Natural killer cell (primary cell): Measurements from ENCODE around the gene CDH23. TPM values are rescaled to one million over a fixed set of nuclear protein-coding genes. Genes with fewer than 3 reads are reported as not detected.

ENCODE experiments used
- ATAC-seq, 3 donors: fragments of 150-1000 bp in 2 of 3; fragments of 200-7000 bp in 1 of 3; cut with Tn5 transposase; 1 replicate in 1 of 3; 2 replicates in 2 of 3; pipeline ENCODE4 v1.10.0; 2021; ENCODE audit warnings: mild to moderate bottlenecking in 2 of 3, moderate library complexity in 2 of 3
- DNase-seq, 2 donors: peaks; one replicate each; pipeline versions ENCODE4 v3.0.0 to v3.0.0-alpha.2; 2013 to 2021; ENCODE audit warnings: mixed read lengths in 1 of 2
- H3K27ac ChIP-seq: one replicate; pipeline ENCODE4 v1.5.1; 2013; ENCODE audit warnings: mild to moderate bottlenecking, low read length
- H3K27me3 ChIP-seq: one replicate; pipeline ENCODE4 v1.6.1; 2013; ENCODE audit warnings: low read length; ENCODE audit not compliant: control insufficient read depth, insufficient read depth
- H3K36me3 ChIP-seq: one replicate; pipeline ENCODE4 v1.6.1; 2013; ENCODE audit warnings: low read length; ENCODE audit not compliant: control insufficient read depth, insufficient read depth
- H3K4me1 ChIP-seq: one replicate; pipeline ENCODE4 v1.6.1; 2013; ENCODE audit warnings: low read length; ENCODE audit not compliant: control insufficient read depth, insufficient read depth
- H3K4me3 ChIP-seq: one replicate; pipeline ENCODE4 v1.5.1; 2013; ENCODE audit warnings: low read length
- H3K9me3 ChIP-seq: one replicate; pipeline ENCODE4 v1.6.1; 2013; ENCODE audit warnings: low read length; ENCODE audit not compliant: control insufficient read depth, insufficient read depth
- H3K27ac Mint-ChIP-seq, 2 donors: one replicate each; pipeline ENCODE4 v1.8.0; 2022; ENCODE audit warnings: mild to moderate bottlenecking in 2 of 2, mixed read lengths in 2 of 2, moderate library complexity in 1 of 2
- H3K27me3 Mint-ChIP-seq, 2 donors: one replicate each; pipeline ENCODE4 v1.8.0; 2022; ENCODE audit warnings: low read depth in 2 of 2, mixed read lengths in 2 of 2
- H3K36me3 Mint-ChIP-seq: one replicate; pipeline ENCODE4 v1.8.0; 2022; ENCODE audit warnings: mixed read lengths
- H3K4me1 Mint-ChIP-seq, 2 donors: one replicate each; pipeline ENCODE4 v1.8.0; 2022; ENCODE audit warnings: mixed read lengths in 2 of 2
- H3K4me3 Mint-ChIP-seq: one replicate; pipeline ENCODE4 v1.8.0; 2022; ENCODE audit warnings: mild to moderate bottlenecking, moderate library complexity, mixed read lengths
- H3K9me3 Mint-ChIP-seq, 2 donors: one replicate each; pipeline ENCODE4 v1.8.0; 2022; ENCODE audit warnings: mixed read lengths in 2 of 2
- CTCF ChIP-seq: fragments of 200-600 bp; IDR thresholded peaks from one replicate; pipeline ENCODE4 v1.8.0; 2022; ENCODE audit warnings: antibody characterized with exemption
- WGBS: methylation state at CpG from one replicate; pipeline ENCODE4 v1.1.7; 2013; ENCODE audit warnings: missing lambda C conversion rate; ENCODE audit not compliant: insufficient coverage; 5-methylcytosine and 5-hydroxymethylcytosine counted together
- intact Hi-C: fragments of 100-400 bp; cut with micrococcal nuclease; formaldehyde crosslinking; loops from one replicate; pipeline ENCODE4 v1.14.2; 2022
- total RNA-seq, 4 donors: library from RNA; stranded (reverse); fragments of 120-200 nt in 1 of 4; gene quantifications; one replicate each; pipeline versions ENCODE4 v1.2.3 to v1.2.4, GENCODE V29; 2013 to 2022

The CDH23 gene
- total RNA-seq, 3 donors from 2014 or later (not counting 1 experiment from before 2014, with no cell fraction given) = 1.2 to 6.0 (median 4.3) TPM

GRCh38 chr10:71595649-71596048 lies 198.9 kb downstream of the CDH23 start:
- ATAC-seq (no peak), DNase-seq (no peak)
- TF ChIP-seq CTCF = no peak
- Mint-ChIP-seq H3K27me3 (peaks cover 0 to 11% of the 10 kb centered on the region in 2 donors), H3K36me3 (no peaks in the 10 kb centered on the region), H3K27ac (no peak overlapping the region), H3K4me1 (no peaks in the 10 kb centered on the region), H3K9me3 (no peaks in the 10 kb centered on the region), H3K4me3 (no peak overlapping the region)
- intact Hi-C loops = no loop called here
- Histone ChIP-seq H3K27me3 (no peaks in the 10 kb centered on the region), H3K36me3 (no peaks in the 10 kb centered on the region), H3K9me3 (no peaks in the 10 kb centered on the region), H3K4me1 (peaks cover 4% of the 10 kb centered on the region), H3K27ac (no peak overlapping the region), H3K4me3 (no peak overlapping the region)
- 84% methylated on average over 7 of the region's 7 CpGs for WGBS

GRCh38 chr10:71596127-71596526 lies 199.4 kb downstream of the CDH23 start:
- H3K9me3 ChIP-seq = no peaks in the 10 kb centered on the region
- H3K4me1 ChIP-seq = peaks cover 4% of the 10 kb centered on the region
- Mint-ChIP-seq H3K4me1 (no peaks in the 10 kb centered on the region), H3K4me3 (no peak overlapping the region), H3K9me3 (no peaks in the 10 kb centered on the region), H3K27me3 (peaks cover 0 to 11% of the 10 kb centered on the region in 2 donors), H3K36me3 (no peaks in the 10 kb centered on the region), H3K27ac (no peak overlapping the region)
- no peak overlapping the region for H3K4me3 ChIP-seq
- ATAC-seq = no peak
- no peak for DNase-seq
- no peaks in the 10 kb centered on the region for H3K27me3 ChIP-seq
- H3K36me3 ChIP-seq = no peaks in the 10 kb centered on the region
- 87% methylated on average over 3 of the region's 3 CpGs for WGBS
- intact Hi-C loops = no loop called here
- H3K27ac ChIP-seq = no peak overlapping the region
- TF ChIP-seq CTCF = no peak

DNA sequence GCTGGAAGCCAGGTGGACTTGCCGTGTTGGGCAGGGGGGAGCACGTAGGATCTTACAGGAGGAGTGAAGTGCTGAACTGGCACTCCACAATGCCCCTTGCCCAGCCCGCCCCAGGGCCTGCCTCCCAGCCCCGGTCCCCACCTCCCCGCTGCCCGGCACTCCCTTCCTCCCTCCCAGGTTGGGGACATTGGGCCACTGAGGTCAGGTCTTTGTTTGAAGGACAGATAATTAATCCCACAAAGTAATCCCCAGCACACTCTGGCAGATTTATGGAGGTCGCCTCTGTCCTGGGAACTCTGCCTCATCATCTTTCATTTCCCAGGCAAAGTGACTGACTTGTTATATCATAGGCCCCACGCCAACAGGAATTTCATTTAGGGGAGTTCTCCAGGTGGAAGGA lies 200.0 kb downstream of the CDH23 start:
- Histone ChIP-seq H3K4me1 (peaks cover 4% of the 10 kb centered on the region), H3K27ac (no peak overlapping the region), H3K27me3 (no peaks in the 10 kb centered on the region), H3K36me3 (no peaks in the 10 kb centered on the region), H3K9me3 (no peaks in the 10 kb centered on the region), H3K4me3 (no peak overlapping the region)
- no peak overlapping the region for H3K4me3 Mint-ChIP-seq
- no peaks in the 10 kb centered on the region for H3K9me3 Mint-ChIP-seq
- no peak overlapping the region for H3K27ac Mint-ChIP-seq
- no peak for TF ChIP-seq CTCF
- intact Hi-C loops = no loop called here
- peaks cover 0 to 11% of the 10 kb centered on the region in 2 donors for H3K27me3 Mint-ChIP-seq
- no peaks in the 10 kb centered on the region for H3K4me1 Mint-ChIP-seq
- ATAC-seq (no peak), DNase-seq (no peak)
- H3K36me3 Mint-ChIP-seq = no peaks in the 10 kb centered on the region
- 95% methylated on average over 8 of the region's 8 CpGs for WGBS

DNA sequence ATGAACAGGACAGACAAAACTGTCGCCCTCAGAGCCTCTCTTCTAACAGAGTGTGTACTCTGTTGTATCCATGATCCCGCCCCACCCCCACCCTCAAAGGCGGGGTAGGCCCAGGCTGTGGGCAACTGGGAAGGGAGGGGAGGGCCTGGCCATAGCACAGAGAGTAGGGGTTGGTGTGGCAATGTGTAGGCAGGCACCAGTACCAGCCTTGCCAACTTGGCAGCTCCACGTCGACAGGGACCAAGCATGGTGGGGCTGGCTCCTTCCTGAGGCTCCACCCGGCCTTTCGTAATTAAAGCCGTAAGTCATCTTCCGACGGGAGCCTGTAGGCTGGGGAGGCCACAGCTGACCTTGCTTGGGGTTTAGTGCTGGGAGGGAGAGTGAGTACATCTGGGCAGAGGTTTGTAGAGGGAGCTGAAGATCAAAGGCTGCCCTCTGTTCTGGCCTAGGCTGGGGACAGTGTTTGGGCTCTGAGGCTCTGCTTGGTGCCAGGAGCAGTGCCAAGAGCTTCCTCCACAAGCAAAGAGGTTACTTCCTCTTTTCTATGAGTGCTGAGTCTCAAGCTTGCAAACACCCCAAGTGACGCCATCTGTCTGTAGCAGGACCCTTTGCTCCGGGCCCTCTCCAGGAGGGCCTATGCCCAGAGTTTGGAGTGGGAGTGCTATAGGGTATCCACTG lies 201.2 kb downstream of the CDH23 start:
- intact Hi-C loops = no loop called here
- DNase-seq = no peak
- H3K27me3 ChIP-seq = no peaks in the 10 kb centered on the region

More for the DNA sequence above, 201.2 kb downstream of the CDH23 start:
- Histone ChIP-seq H3K9me3 (no peaks in the 10 kb centered on the region), H3K27ac (no peak overlapping the region), H3K4me3 (no peak overlapping the region), H3K36me3 (no peaks in the 10 kb centered on the region), H3K4me1 (peaks cover 4% of the 10 kb centered on the region)
- H3K27ac Mint-ChIP-seq = no peak overlapping the region
- 49% methylated on average over 11 of the region's 12 CpGs for WGBS
- peak in 2 of 3 donors; percentile 28 to 53 for ATAC-seq
- peaks cover 0 to 11% of the 10 kb centered on the region in 2 donors for H3K27me3 Mint-ChIP-seq
- H3K36me3 Mint-ChIP-seq = no peaks in the 10 kb centered on the region
- no peaks in the 10 kb centered on the region for H3K9me3 Mint-ChIP-seq
- no peak for TF ChIP-seq CTCF
- H3K4me1 Mint-ChIP-seq = no peaks in the 10 kb centered on the region
- H3K4me3 Mint-ChIP-seq = no peak overlapping the region
